Keratinocyte (primary cell): ENCODE measurements around the gene ZNF292. TPM values are rescaled to one million over a fixed set of nuclear protein-coding genes. Genes with fewer than 3 reads are reported as not detected.

Experiments used
- DNase-seq: peaks from one replicate; pipeline ENCODE4 v3.0.0-alpha.2; 2011; ENCODE audit warnings: low read depth, missing footprints, low spot score
- FAIRE-seq: peaks from 2 replicates; lab custom pipeline; 2011; peaks lifted over from hg19 to GRCh38; lab: Jason Lieb, UNC
- H2AFZ ChIP-seq: 2 replicates; pipeline ENCODE4 v1.6.0; 2012; ENCODE audit warnings: low read length, control low read depth, inconsistent platforms; ENCODE audit not compliant: control insufficient read depth
- H3K27ac ChIP-seq: 2 replicates; pipeline ENCODE4 v1.5.1; 2011; ENCODE audit warnings: low read length; ENCODE audit not compliant: control insufficient read depth, insufficient read depth
- H3K27me3 ChIP-seq: 3 replicates; pipeline ENCODE4 v1.6.0; 2011; ENCODE audit warnings: low read length; ENCODE audit not compliant: control insufficient read depth, insufficient read depth; ENCODE audit errors: extremely low read depth
- H3K36me3 ChIP-seq, 2 experiments: 2 replicates in 1 of 2; 3 replicates in 1 of 2; pipeline ENCODE4 v1.5.1; 2011; ENCODE audit warnings: low read length in 2 of 2, mild to moderate bottlenecking in 1 of 2; ENCODE audit not compliant: control insufficient read depth in 2 of 2, insufficient read depth in 2 of 2; ENCODE audit errors: extremely low read depth in 1 of 2
- H3K4me1 ChIP-seq: 3 replicates; pipeline ENCODE4 v1.5.1; 2011; ENCODE audit warnings: low read length; ENCODE audit not compliant: control insufficient read depth, insufficient read depth; ENCODE audit errors: extremely low read depth
- H3K4me2 ChIP-seq: 3 replicates; pipeline ENCODE4 v1.6.0; 2011; ENCODE audit warnings: low read depth, low read length; ENCODE audit not compliant: control insufficient read depth, insufficient read depth; ENCODE audit errors: extremely low read depth
- H3K4me3 ChIP-seq, 3 experiments: fragments of 200-600 bp in 1 of 3; sonication (generic) in 1 of 3; 2 replicates in 2 of 3; 3 replicates in 1 of 3; pipeline ENCODE4 v1.5.1; 2011 to 2016; ENCODE audit warnings: low read length in 3 of 3, mild to moderate bottlenecking in 3 of 3, control low read depth in 2 of 3, inconsistent platforms in 1 of 3, low read depth in 1 of 3, mixed read lengths in 1 of 3, mixed run types in 1 of 3, moderate library complexity in 1 of 3; ENCODE audit not compliant: control insufficient read depth in 2 of 3, insufficient read depth in 2 of 3; ENCODE audit errors: extremely low read depth in 1 of 3
- H3K79me2 ChIP-seq: 2 replicates; pipeline ENCODE4 v1.6.0; 2012; ENCODE audit warnings: low read length; ENCODE audit not compliant: control insufficient read depth, insufficient read depth
- H3K9ac ChIP-seq: 3 replicates; pipeline ENCODE4 v1.6.0; 2011; ENCODE audit warnings: low read length; ENCODE audit not compliant: control insufficient read depth, insufficient read depth; ENCODE audit errors: extremely low read depth
- H3K9me1 ChIP-seq: 3 replicates; pipeline ENCODE4 v1.6.0; 2011; ENCODE audit warnings: low read length; ENCODE audit not compliant: control insufficient read depth, insufficient read depth; ENCODE audit errors: extremely low read depth
- H3K9me3 ChIP-seq: 2 replicates; pipeline ENCODE4 v1.5.1; 2012; ENCODE audit warnings: low read depth, low read length; ENCODE audit not compliant: control insufficient read depth
- H4K20me1 ChIP-seq: 3 replicates; pipeline ENCODE4 v1.6.0; 2011; ENCODE audit warnings: low read length; ENCODE audit not compliant: control insufficient read depth, insufficient read depth; ENCODE audit errors: extremely low read depth
- CTCF ChIP-seq, 3 experiments: IDR thresholded peaks in 1 of 3; conservative IDR thresholded peaks in 1 of 3; optimal IDR thresholded peaks in 1 of 3; 2 replicates in 2 of 3; 3 replicates in 1 of 3; pipeline versions ENCODE3 to v1.5.1; 2011; ENCODE audit warnings: low read length in 3 of 3, mild to moderate bottlenecking in 3 of 3, moderate library complexity in 2 of 3, control low read depth in 1 of 3, inconsistent platforms in 1 of 3; ENCODE audit not compliant: insufficient read depth in 2 of 3; ENCODE audit errors: extremely low read depth in 1 of 3
- EZH2 ChIP-seq: IDR thresholded peaks from one replicate; pipeline ENCODE4 v1.6.1; 2012; ENCODE audit warnings: inconsistent platforms, mild to moderate bottlenecking, low read length, moderate library complexity
- dilution Hi-C: fragments of 300-500 bp; cut with MboI; formaldehyde crosslinking; loops from one replicate; pipeline ENCODE4 v1.7.0; 2020; ENCODE audit warnings: low sequenced_read_pairs; ENCODE audit not compliant: extremely low pct_ligation_motif_present
- polyA plus RNA-seq, 5 experiments: library from polyadenylated mRNA; depleted of rRNA in 3 of 5; stranded (reverse) in 3 of 5; stranded (forward) in 1 of 5; unstranded in 1 of 5; fragments of >200 nt; gene quantifications; 1 replicate in 1 of 5; 2 replicates in 3 of 5; 3 replicates in 1 of 5; pipeline versions ENCODE4 v1.2.1 to v1.2.3, GENCODE V29; 2011 to 2012; ENCODE audit warnings: missing spikeins in 2 of 5, low read depth in 1 of 5, low replicate concordance in 1 of 5

ZNF292 gene
- polyA plus RNA-seq, 1 donor (not counting 4 experiments of a cell fraction or from before 2014, with no cell fraction given), result 8.4 TPM

- dilution Hi-C loops, result no loop called here
- Histone ChIP-seq H3K9ac (no peak overlapping the region), H3K4me2 (no peak overlapping the region), H3K4me3 (no peak overlapping the region), H3K27ac (no peak overlapping the region), H3K4me1 (no peaks in the 10 kb centered on the region), H3K36me3 (no peaks in the 10 kb centered on the region), H3K79me2 (no peaks in the 10 kb centered on the region), H2AFZ (no peak overlapping the region), H4K20me1 (no peaks in the 10 kb centered on the region), H3K9me3 (no peaks in the 10 kb centered on the region), H3K9me1 (no peaks in the 10 kb centered on the region), H3K27me3 (no peaks in the 10 kb centered on the region)
- DNase-seq (no peak), FAIRE-seq (no peak)
- no peak for TF ChIP-seq EZH2
- no peak for TF ChIP-seq CTCF (optimal IDR thresholded peaks at IDR 0.05 in 1 of 3, IDR thresholded peaks at IDR 0.05 in 1 of 3, conservative IDR thresholded peaks at IDR 0.05 in 1 of 3; ENCODE audit: extremely low read depth in 1 of 3, insufficient read depth in 2 of 3, low read length in 3 of 3)
Measured at GRCh38 chr6:87110636-87111035, 44.7 kb upstream of the ZNF292 start.

GRCh38 chr6:87115402-87116135 lies 39.8 kb upstream of the ZNF292 start:
- Histone ChIP-seq H3K9me3 (no peaks in the 10 kb centered on the region), H3K36me3 (no peaks in the 10 kb centered on the region), H2AFZ (no peak overlapping the region), H3K9me1 (no peaks in the 10 kb centered on the region), H3K4me2 (no peak overlapping the region), H3K4me3 (no peak overlapping the region), H3K79me2 (no peaks in the 10 kb centered on the region), H4K20me1 (no peaks in the 10 kb centered on the region), H3K27me3 (no peaks in the 10 kb centered on the region), H3K9ac (no peak overlapping the region), H3K4me1 (peaks cover 7% of the 10 kb centered on the region), H3K27ac (no peak overlapping the region)
- TF ChIP-seq CTCF (optimal IDR thresholded peaks at IDR 0.05 in 1 of 3, IDR thresholded peaks at IDR 0.05 in 1 of 3, conservative IDR thresholded peaks at IDR 0.05 in 1 of 3; ENCODE audit: extremely low read depth in 1 of 3, insufficient read depth in 2 of 3, low read length in 3 of 3) (no peak), EZH2 (no peak)
- FAIRE-seq (no peak), DNase-seq (no peak)
- dilution Hi-C loops, result no loop called here
